Measurements from ENCODE around the gene VPS35L.

- TF ChIP-seq, protein P1, sequence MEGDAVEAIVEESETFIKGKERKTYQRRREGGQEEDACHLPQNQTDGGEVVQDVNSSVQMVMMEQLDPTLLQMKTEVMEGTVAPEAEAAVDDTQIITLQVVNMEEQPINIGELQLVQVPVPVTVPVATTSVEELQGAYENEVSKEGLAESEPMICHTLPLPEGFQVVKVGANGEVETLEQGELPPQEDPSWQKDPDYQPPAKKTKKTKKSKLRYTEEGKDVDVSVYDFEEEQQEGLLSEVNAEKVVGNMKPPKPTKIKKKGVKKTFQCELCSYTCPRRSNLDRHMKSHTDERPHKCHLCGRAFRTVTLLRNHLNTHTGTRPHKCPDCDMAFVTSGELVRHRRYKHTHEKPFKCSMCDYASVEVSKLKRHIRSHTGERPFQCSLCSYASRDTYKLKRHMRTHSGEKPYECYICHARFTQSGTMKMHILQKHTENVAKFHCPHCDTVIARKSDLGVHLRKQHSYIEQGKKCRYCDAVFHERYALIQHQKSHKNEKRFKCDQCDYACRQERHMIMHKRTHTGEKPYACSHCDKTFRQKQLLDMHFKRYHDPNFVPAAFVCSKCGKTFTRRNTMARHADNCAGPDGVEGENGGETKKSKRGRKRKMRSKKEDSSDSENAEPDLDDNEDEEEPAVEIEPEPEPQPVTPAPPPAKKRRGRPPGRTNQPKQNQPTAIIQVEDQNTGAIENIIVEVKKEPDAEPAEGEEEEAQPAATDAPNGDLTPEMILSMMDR (IDR thresholded peaks at IDR 0.05), result no peak
- TF ChIP-seq EP300 (IDR thresholded peaks at IDR 0.05), result no peak
These were observed 94.5 kb downstream of the VPS35L start for GRCh38 chr16:19649980-19650379.

Measured in tibial nerve (tissue), 4 donors.